Stimulated activated memory B cell treated with anti-CD40 and anti-IgM and Interleukin-4, amounts not matched to agents 10 μg/mL and 1 μg/mL and 100 μg/mL, for 72 hours (primary cell): Measurements from ENCODE around the gene BHLHE40.
A peak's percentile ranks its signal among the peaks of the same experiment; 100 is the strongest.

Source experiments
- ATAC-seq: fragments of 150-1000 bp; cut with Tn5 transposase; 2 replicates; pipeline ENCODE4 v1.10.0; 2021
- H3K27ac Mint-ChIP-seq: one replicate; pipeline ENCODE4 v1.8.0; 2022; ENCODE audit warnings: mild to moderate bottlenecking, mixed read lengths
- H3K27me3 Mint-ChIP-seq: one replicate; pipeline ENCODE4 v1.8.0; 2022; ENCODE audit warnings: mixed read lengths
- H3K36me3 Mint-ChIP-seq: one replicate; pipeline ENCODE4 v1.8.0; 2022; ENCODE audit warnings: mixed read lengths
- H3K4me1 Mint-ChIP-seq: one replicate; pipeline ENCODE4 v1.8.0; 2022; ENCODE audit warnings: mixed read lengths
- H3K4me3 Mint-ChIP-seq: one replicate; pipeline ENCODE4 v1.8.0; 2022; ENCODE audit warnings: mild to moderate bottlenecking, moderate library complexity, mixed read lengths
- H3K9me3 Mint-ChIP-seq: one replicate; pipeline ENCODE4 v1.8.0; 2022; ENCODE audit warnings: mixed read lengths

BHLHE40 gene

GRCh38 chr3:4986175-4986781, 7.0 kb downstream of the BHLHE40 start:
- peak overlapping the region; percentile 93 for H3K27ac Mint-ChIP-seq
- H3K4me1 Mint-ChIP-seq = peaks cover 81% of the 10 kb centered on the region
- peak overlapping the region; percentile 83 for H3K4me3 Mint-ChIP-seq
- H3K9me3 Mint-ChIP-seq = no peaks in the 10 kb centered on the region
- ATAC-seq = peak; percentile 34
- no peaks in the 10 kb centered on the region for H3K27me3 Mint-ChIP-seq
- H3K36me3 Mint-ChIP-seq = peaks cover 47% of the 10 kb centered on the region

DNA sequence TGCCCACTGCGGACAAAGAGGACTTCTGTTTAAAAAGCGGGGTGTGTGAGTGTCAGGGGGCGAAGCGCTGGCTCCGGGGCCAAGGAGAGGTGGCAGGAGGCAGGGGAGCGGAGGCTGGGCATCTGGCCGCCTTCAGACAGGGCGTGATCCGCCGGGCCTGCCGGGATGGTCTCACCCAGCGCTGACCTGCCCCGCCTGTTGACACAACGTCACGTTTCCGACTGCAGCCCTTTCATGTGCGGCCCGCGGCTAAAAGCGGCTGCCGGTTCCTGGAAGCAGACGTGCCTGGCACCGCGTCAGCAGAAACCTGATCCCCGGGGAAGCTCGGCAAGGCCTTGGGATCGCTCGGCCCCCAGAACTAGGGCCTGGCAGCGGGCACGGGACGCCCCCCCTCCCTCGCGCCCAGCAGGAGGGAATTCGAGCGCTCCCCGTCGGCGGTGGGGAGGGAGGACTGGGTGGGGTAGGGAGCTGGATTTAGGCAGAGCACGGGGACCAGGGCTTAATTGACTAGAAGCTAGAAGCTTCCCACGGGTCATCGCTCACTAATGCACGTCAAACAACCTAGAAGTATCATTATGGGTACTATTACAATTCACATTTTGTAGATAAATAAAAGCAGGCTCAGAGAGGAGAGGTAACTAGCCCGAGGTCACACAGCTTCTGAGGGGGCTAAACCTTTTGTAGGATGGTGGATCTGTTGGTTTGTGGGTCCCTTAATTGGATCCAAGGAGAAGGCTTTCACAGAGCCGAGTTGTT, 7.7 kb downstream of the BHLHE40 start:
- Mint-ChIP-seq H3K4me1 (peaks cover 74% of the 10 kb centered on the region), H3K27me3 (no peaks in the 10 kb centered on the region), H3K9me3 (no peaks in the 10 kb centered on the region), H3K4me3 (peak overlapping the region; percentile 83), H3K27ac (peak overlapping the region; percentile 93), H3K36me3 (peaks cover 41% of the 10 kb centered on the region)
- peak; percentile 74 for ATAC-seq

DNA sequence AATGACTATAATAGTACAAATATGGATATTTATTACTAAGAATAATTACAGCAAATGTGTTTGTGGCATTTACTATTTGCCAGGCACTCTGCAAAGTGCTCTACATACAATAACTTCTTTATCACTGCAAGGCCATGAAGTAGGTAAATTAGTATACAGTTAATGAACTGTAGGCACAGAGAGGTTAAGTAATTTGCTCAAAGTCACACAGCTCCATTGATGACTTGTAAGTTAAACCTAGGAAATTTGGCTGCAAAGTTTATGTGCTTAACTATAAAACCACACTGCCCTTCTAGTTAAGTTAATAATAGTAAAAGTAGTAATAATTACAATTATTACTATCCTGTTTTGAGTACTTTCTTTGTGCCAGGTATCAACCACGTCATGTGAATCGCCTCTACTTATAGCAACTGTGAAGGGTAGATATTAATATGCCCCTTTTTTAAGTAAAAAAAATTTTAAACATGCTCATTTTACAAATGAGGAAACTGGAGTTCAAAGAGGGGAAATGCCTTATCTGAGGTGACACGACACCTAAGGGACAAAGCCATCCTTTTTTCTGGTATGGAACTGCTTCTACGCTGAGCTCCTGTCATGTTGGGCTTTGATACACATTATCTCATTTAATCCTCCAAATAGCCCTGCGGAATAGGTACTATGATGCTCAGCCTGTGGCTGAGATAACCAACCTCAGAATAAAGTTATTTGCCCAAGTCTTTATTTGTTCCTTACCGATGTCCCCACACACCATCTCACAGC, 8.5 kb downstream of the BHLHE40 start:
- Mint-ChIP-seq H3K27me3 (no peaks in the 10 kb centered on the region), H3K9me3 (no peaks in the 10 kb centered on the region), H3K4me1 (peaks cover 69% of the 10 kb centered on the region), H3K36me3 (peaks cover 33% of the 10 kb centered on the region), H3K27ac (peak overlapping the region; percentile 93), H3K4me3 (peak overlapping the region; percentile 83)
- no peak for ATAC-seq

DNA sequence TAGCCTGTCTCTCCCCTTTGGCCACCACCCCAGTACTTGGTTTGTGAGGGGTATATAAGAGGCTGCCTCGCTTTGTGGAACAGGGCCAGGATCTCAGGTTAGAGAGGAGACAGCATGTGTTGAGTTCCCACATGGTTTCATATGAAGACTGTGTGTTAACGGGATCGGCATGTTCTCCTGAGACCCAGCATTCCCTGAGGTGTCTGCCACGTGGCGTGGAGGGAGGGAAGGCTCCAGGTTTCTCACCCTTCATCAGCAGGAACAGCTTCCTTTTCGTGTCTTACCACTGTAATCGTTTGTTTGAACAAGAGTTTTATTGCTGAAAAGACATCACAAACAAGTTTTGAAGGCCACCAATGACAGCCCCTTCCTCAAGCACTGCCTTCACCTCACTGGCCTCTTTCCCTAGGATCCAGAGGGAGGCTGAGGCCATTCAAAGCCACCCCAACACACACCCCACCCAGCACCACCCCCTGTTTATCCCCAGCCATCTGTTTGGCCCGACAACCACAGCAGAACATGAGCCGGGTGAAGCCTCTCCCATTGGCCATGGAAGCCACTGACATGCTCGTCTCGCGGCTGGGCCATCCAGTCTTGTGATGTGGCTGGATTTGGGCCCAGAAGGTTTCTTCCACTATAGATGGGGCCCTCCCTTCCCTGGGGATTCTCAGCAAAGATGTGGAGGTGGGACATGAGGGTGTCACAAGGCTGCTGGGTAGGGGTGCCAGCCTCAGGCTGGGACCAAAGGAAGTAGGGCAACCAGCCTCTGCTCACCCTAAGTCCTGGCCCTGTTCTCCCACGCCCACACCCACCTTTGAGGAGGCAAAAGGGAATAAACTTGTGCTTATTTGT, 10.0 kb downstream of the BHLHE40 start:
- Mint-ChIP-seq H3K36me3 (peaks cover 18% of the 10 kb centered on the region), H3K9me3 (no peaks in the 10 kb centered on the region), H3K4me3 (no peak overlapping the region), H3K27ac (no peak overlapping the region), H3K4me1 (peaks cover 54% of the 10 kb centered on the region), H3K27me3 (no peaks in the 10 kb centered on the region)
- ATAC-seq = no peak

DNA sequence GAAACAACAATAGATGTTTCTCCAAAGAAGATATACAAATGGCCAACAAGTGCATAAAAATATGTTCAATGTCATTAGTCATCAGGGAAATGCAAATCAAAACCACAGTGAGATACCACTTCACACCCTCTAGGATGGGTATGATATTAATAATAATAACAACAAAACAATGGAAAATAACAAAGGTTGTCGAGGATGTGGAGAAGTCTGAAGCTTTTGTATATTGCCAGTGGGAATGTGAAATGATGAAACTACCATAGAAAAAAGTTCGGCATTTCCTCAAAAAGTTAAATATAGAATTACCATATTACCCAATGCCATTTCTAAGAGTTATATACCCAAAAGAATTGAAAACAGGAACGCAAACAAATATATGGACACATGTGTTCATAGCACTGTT, 10.8 kb downstream of the BHLHE40 start:
- H3K36me3 Mint-ChIP-seq = peaks cover 13% of the 10 kb centered on the region
- H3K27ac Mint-ChIP-seq = no peak overlapping the region
- no peaks in the 10 kb centered on the region for H3K9me3 Mint-ChIP-seq
- no peak overlapping the region for H3K4me3 Mint-ChIP-seq
- ATAC-seq = no peak
- H3K4me1 Mint-ChIP-seq = peaks cover 56% of the 10 kb centered on the region
- H3K27me3 Mint-ChIP-seq = no peaks in the 10 kb centered on the region

DNA sequence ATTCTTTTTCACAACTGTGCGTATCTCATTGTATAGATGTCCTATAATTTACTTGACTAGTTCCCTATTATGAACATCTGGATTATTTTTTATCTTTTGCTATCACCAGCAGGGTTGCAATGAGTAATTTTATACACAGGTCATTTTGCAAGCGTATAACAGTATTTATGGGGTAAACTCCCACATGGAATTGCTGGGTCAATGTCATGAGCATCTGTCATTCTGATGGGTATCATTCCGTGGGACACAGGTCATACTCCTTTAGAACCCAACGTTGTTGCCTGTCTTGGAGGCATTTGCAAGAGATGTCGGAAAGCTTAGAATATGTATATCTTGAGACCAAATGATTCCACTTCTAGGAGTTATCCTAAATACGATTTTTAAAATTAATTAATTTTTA, 12.9 kb downstream of the BHLHE40 start:
- H3K27ac Mint-ChIP-seq = no peak overlapping the region

DNA sequence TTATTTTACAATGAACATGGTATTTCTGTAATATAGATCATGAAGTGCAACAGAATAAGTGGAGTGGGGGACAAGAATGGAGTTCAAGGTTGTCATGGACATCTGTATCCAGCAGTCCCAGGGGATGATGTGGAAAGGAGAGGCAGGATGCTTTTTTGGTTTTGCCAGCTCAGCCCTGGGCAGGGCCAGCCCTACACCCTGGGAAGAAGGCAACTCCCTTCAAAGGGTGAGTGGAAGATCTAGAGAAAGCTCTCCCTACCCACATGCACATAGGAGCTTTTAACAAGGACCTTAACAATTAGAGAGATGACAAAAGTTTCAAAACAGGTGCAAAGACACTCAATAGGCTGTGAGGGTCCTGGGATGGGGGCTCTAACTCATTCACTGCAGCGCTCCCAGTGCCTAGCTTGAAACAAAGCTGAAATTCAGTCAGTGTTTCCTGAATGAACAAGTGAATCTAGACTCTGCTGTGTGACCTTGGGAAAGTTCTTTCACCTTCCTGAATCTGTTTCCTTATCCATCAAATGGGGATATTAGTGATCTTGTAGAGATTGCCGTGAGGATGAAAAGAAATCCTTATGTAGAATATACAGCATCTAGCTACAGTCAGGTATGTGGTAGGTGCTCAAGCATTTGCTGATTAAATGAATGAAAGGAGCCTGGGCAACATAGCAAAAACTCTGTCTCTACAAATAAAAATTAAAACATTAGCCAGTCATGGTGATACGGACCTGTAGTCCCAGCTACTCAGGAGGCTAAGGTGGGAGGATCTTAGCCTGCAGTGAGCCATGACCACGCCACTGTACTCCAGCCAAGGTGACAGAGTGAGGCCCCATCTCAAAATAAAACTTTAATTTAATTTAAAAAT, 14.3 kb downstream of the BHLHE40 start:
- no peak for ATAC-seq
- H3K4me3 Mint-ChIP-seq = no peak overlapping the region
- H3K9me3 Mint-ChIP-seq = no peaks in the 10 kb centered on the region
- H3K36me3 Mint-ChIP-seq = no peaks in the 10 kb centered on the region
- H3K27ac Mint-ChIP-seq = no peak overlapping the region
- H3K27me3 Mint-ChIP-seq = no peaks in the 10 kb centered on the region
- H3K4me1 Mint-ChIP-seq = peaks cover 51% of the 10 kb centered on the region

More for the DNA sequence above, 12.9 kb downstream of the BHLHE40 start:
- Mint-ChIP-seq H3K4me1 (peaks cover 56% of the 10 kb centered on the region), H3K27me3 (no peaks in the 10 kb centered on the region), H3K9me3 (no peaks in the 10 kb centered on the region), H3K4me3 (no peak overlapping the region), H3K36me3 (no peaks in the 10 kb centered on the region)
- ATAC-seq = no peak

DNA sequence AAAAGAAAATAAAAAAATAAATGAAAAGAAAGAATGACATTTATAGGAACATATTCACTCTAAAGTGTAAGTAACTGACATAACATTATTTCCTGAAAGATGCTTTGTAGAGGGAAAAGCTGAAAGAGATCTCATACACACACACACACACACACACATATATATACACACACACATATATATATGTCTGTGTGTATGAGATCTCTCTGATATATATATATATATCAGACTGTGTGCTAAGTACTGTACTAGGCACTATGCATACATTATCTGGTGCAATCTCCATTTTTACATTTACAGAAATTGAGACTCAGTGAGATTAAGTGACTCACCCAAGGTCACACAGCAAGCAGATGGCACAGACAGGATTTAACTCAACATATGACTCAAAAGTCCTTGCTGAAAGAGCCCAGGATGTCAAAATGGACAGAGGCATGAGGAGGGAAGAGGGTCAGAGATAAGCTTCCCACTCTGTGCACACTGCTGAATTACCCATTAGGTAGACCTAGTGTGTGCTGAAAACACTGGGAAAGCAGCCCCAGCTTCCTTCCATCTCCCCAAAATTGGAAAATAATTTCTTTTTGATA, 15.0 kb downstream of the BHLHE40 start:
- Mint-ChIP-seq H3K27ac (peak overlapping the region; percentile 83), H3K4me1 (peaks cover 44% of the 10 kb centered on the region), H3K9me3 (no peaks in the 10 kb centered on the region), H3K4me3 (no peak overlapping the region), H3K27me3 (no peaks in the 10 kb centered on the region), H3K36me3 (no peaks in the 10 kb centered on the region)
- peak; percentile 44 for ATAC-seq

DNA sequence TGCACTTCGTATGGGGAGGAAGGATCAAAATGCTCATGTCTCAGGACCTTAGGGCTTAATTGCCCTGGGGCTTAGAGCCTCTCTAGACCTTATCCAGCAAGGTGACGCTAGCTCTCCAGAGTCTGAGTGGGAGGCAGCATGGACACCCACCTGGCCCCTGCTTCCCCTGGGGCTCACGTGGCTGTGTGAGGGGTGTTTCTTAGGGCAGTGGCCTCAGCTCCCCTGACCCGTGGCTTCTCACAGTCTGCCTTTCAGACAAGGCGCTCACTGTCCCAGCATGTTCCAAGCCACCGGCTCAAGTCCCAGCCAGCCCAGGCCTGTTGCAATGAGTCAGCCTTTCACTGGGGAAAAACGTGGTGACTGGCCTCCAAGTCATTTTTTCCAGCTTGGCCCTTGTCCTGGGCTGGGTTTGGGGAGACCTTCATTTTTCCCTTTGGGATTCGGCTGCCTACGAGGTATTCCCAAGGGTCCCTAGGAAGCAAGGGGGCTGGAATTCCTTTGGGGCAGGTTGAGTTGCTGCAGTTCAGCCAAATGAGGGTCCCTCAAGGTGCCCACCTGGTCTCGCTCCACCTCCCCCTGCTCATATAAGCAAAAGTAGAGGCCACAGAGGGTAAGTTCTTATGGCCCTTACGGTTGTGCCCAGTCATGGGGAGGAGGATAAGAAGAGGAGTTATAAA, 15.7 kb downstream of the BHLHE40 start:
- peak overlapping the region; percentile 83 for H3K27ac Mint-ChIP-seq
- H3K9me3 Mint-ChIP-seq = no peaks in the 10 kb centered on the region
- H3K27me3 Mint-ChIP-seq = no peaks in the 10 kb centered on the region
- peaks cover 43% of the 10 kb centered on the region for H3K4me1 Mint-ChIP-seq
- H3K36me3 Mint-ChIP-seq = no peaks in the 10 kb centered on the region
- peak; percentile 76 for ATAC-seq
- H3K4me3 Mint-ChIP-seq = no peak overlapping the region

DNA sequence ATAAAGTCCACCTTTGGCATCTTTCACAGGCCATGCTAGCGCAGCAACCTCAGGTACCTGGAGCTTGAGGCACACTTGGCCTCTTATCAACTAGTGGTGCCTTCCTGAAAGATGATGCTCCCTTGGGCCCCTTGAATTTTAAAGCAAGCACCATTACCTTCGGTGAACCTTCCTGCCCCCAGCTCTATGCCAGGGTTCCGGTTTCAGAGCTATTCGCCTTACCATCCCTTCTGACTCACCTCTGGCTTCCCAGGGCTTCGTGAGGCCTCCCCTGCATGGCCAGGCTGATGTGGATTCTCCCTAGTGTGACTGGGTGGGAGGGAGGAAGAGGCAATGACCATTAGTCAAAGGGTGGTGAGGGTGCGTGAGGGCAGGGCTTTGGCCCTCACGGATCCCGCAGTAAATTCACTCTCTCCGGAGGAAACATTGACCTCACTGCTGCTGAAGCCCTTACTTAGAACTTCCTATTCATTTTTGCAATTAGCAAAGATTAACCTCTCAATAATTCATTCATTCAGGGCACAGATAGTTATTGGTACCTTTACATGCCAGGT, 16.3 kb downstream of the BHLHE40 start:
- ATAC-seq = no peak
- Mint-ChIP-seq H3K4me1 (peaks cover 37% of the 10 kb centered on the region), H3K9me3 (no peaks in the 10 kb centered on the region), H3K27ac (peak overlapping the region; percentile 83), H3K36me3 (no peaks in the 10 kb centered on the region), H3K4me3 (no peak overlapping the region), H3K27me3 (no peaks in the 10 kb centered on the region)

GRCh38 chr3:4996223-4996765, 17.1 kb downstream of the BHLHE40 start:
- no peak for ATAC-seq
- Mint-ChIP-seq H3K9me3 (no peaks in the 10 kb centered on the region), H3K27ac (peak overlapping the region; percentile 83), H3K36me3 (no peaks in the 10 kb centered on the region), H3K4me1 (peaks cover 35% of the 10 kb centered on the region), H3K27me3 (no peaks in the 10 kb centered on the region), H3K4me3 (no peak overlapping the region)

DNA sequence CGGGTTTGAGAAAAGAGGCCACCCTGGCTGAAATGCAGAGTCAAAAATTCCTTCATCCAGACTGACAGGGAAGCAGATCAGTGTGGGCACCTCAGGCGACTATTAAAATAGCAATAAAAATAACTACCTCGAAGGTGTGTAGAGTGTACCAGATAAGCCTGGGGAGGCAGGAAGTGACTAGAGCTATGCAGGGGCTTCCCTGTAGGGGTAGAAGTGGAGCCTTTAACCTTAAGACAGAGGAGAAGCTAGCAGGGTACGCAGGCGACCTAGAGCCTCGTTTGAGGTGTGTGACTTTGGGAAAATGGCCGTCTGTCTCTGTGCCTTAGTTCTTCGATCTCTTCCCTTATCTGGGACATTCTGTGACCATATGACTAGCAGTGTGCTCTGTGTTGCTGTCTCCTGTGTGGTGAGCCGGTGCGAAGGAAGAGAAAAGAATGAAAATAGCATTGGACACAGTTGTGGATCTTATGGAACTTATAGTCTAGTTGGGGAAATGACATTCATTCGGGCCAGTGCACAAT, 17.6 kb downstream of the BHLHE40 start:
- H3K36me3 Mint-ChIP-seq = no peaks in the 10 kb centered on the region
- H3K4me1 Mint-ChIP-seq = peaks cover 35% of the 10 kb centered on the region
- H3K9me3 Mint-ChIP-seq = no peaks in the 10 kb centered on the region
- no peak for ATAC-seq
- no peak overlapping the region for H3K4me3 Mint-ChIP-seq
- no peaks in the 10 kb centered on the region for H3K27me3 Mint-ChIP-seq
- H3K27ac Mint-ChIP-seq = peak overlapping the region; percentile 83

GRCh38 chr3:4997946-4998345, 18.7 kb downstream of the BHLHE40 start:
- no peaks in the 10 kb centered on the region for H3K9me3 Mint-ChIP-seq
- no peak overlapping the region for H3K27ac Mint-ChIP-seq
- H3K27me3 Mint-ChIP-seq = no peaks in the 10 kb centered on the region
- ATAC-seq = no peak
- H3K4me1 Mint-ChIP-seq = peaks cover 35% of the 10 kb centered on the region
- H3K36me3 Mint-ChIP-seq = no peaks in the 10 kb centered on the region
- no peak overlapping the region for H3K4me3 Mint-ChIP-seq
